Ecto neural progenitor cell (in vitro differentiated cells): Measurements from ENCODE around the gene KCNH1.

ENCODE experiments used
- DNase-seq: peaks from one replicate; pipeline ENCODE4 v3.0.0-alpha.2; 2018; ENCODE audit warnings: low spot score

Gene KCNH1

DNA sequence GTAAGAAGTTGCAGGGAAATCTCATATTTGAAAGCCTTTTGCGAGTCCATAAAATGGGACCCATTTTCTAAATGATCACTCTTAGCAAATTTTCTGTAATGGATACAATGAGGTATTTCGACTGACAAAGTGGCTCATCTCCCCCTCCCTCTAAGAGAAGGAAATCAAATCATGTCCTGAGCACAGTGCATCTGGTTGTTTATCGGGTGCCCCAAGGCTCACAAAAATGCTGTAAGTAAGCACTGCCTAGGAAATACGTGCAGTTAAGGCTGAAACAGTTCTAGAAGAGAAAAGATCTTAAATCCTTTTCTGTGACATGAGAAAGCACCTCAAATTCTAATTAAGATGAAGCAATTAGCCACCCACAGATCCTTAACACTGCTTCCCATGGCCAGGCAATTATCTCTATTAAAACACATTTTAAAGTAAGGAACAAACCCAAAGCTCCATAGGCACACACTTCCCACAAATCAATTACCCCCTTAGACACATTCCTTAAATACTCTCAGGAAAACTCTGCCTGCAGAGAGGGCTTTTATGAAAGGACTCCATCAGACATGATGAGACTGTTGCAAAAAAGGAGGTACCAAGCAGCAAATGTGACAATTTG is 216.3 kb downstream of the KCNH1 start:
- DNase-seq, result no peak

DNA sequence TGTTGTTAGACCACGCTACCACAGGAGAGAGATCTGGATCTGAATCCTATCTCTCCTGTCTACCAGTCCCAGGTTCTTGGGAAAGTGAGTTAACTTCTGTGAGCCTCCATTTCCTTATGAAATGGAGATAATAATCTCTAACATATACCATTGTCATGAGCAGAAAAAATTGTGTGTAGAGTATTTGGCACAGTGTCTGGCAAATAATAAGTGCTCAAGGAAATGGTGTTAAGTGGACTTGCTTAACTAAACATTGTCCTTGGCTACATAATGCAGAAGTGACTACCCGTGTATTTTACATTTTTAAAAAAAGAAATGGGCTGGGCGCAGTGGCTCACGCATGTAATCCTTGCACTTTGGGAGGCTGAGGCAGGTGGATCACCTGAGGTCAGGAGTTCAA is 217.4 kb downstream of the KCNH1 start:
- DNase-seq, result no peak

DNA sequence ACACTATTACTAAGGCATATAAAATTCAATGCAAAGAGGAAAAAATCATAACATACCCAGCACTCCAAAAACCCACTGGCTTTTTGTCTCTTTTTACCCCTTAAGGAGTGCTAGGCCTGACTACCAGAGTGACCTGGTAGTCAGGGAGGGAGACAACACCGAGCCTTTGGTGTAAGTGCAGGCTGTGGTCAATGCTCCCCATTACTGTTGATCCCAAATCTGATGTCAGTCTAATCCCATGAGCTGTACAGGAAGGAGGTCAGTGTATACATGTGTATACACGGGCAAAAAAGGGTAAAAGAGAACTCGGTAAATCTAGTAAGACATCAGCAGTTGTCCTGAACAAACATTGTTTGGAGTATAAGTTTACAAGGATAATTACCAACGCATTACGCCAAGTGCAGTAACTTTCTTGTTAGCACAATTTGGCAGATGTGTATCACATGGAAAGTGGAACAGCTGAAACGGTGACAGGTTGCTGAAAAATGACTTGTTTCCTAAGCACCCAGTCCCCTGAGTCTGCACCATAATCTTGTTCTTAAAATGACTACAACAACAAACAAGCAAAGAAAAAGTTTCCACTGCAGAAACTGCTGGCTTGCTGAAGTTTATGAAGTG is 217.9 kb downstream of the KCNH1 start:
- no peak for DNase-seq

DNA sequence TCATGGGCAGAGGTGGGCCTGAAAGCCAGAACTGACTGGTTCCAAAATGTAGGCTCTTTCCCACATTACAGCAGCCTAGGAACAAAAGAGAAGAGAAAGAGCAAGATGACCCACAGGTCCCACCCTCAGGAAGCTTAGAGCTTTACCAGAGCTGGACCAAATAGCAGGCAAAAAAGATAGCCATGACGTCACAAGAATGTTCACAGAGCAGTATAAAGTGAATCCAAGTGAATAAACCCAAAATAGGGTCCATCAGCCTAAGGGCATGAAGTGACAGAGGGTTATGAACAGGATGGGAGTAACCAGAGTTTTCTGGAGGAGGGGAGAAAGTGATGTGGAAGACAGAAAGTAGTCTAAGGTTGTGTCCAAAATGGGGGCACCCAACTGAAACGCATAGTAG is 221.2 kb downstream of the KCNH1 start:
- no peak for DNase-seq

DNA sequence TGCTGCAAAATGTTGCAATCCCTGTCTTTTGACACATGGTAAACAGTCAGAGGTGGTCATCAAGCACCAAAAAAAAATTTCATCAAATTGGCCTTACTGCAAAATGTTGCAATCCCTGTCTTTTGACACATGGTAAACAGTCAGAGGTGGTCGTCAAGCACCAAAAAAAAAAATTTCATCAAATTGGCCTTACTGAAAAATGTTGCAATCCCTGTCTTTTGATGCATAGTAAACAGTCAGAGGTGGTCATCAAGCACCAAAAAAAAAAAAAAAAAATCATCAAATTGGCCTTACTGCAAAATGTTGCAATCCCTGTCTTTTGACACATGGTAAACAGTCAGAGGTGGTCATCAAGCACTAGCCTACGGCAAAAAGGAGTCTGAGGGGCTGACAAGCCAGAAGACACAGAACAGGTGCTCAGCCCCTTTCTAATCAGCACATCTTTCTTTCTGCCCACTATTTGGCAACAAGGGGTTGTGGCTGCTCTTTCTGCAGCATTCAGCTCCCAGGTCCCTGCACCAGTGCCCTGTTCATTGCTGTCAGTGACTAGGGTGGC is 223.8 kb downstream of the KCNH1 start:
- DNase-seq, result no peak

DNA sequence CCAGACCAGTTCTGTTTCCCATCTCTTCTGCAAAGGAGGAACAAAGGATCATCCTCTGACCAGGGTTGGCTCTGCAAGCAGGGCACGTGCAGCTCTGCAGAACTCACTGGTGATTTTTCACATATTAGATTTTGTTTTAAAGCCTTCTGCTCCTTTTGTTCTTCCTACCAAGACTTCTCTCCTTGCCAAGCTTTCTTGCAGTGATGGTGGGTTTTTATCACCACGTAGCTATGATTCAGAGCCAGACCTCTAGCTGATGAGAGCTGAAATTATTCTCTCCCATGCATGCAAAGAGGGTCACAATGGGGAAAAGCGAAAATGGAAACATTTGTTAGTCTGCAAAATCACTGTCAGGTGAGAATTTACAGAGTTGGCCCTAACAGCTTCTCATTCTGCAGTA is 225.2 kb downstream of the KCNH1 start:
- DNase-seq, result no peak

DNA sequence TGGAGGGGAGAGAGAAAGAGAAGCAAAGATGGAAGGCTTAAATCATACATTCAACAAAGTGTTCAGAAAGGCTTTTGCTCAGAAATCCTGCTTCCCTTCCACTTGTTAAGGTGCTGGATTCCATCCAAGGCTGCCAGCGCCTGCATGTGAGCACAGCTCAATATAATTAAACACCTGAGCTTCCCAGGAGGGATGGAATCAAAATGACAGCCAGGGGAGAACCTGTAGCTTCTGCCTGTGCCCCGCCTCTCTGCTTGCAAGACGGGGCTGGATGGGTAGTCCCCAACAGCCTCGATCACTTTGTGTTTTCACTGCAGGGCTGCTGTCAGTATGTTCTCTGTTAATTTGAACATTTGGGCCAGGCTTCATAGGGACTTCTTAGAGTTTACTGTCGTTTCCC is 225.7 kb downstream of the KCNH1 start:
- no peak for DNase-seq

DNA sequence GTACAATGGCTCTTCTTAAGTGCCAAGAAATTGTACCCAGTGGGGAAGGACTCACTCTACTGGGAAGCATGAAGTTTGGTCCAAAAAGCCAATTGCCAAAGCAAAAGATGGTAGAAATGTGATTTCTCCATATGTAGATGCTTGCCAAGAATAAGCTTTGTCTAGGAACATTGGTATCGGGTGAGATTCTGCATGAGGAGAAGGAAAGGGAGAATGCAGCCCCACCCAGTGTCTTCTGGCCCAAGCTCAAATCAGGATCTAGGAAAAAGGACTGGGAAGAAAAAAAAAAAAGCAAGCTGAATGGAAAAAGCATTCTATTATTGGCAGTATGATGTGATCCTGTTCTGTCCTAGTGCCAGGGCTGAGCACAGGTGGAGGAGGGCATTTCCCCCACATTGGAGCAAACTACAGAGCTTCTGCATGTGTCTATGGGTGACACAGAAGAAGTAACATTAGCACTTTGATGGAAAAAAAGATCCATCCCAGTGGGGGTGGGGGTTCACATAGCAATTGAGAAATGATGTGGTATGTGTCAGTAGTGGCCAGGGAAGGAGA is 226.6 kb downstream of the KCNH1 start:
- DNase-seq, result no peak

DNA sequence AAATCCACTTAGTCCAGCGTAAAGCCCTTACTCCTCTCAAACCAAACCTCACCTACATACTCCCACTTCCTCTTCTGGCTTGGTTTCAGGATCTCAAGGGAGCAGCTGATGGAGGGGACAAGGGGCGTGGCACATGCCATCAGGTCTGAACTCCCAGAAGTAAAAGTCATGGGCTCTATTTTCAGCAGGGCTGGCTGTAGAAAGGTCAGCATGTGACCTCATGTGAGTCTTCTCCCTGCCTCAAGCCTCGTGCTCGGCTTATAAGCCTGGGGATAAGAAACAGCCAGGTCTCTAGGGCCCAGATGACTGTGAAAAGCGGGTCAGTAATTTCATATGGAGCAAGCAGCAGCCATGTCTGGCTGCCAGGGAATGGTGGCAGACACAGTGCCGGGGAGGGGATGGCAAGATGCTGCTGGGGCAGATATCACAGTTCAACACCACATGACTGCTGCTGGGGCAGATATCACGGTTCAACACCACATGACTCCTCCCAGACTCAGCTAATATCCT is 227.9 kb downstream of the KCNH1 start:
- DNase-seq, result no peak

DNA sequence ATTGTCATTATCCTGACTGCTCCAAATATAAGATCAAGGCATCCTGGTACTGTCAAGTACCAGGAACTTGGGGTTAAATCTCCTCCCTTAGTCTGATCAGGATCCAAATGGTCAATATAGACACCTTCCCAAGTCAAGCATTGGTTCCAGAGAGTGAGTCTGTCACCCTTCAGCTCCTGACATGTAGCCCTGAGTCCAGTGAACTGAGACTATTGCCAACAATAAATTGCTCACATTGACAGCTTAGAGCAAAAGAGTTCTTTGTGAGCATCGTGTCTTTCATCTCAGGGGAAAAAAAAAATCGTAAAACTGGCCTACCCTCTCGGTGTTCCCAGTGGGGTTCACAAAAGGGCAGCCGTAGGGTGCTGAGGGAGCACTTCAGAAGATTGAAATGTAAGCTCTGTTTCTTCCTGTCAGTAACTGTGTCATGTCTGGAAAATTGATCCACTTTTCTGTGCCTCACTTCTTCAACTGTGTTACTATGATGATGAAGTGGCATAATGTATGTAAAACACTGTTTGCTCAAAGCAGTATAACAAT is 228.5 kb downstream of the KCNH1 start:
- no peak for DNase-seq

DNA sequence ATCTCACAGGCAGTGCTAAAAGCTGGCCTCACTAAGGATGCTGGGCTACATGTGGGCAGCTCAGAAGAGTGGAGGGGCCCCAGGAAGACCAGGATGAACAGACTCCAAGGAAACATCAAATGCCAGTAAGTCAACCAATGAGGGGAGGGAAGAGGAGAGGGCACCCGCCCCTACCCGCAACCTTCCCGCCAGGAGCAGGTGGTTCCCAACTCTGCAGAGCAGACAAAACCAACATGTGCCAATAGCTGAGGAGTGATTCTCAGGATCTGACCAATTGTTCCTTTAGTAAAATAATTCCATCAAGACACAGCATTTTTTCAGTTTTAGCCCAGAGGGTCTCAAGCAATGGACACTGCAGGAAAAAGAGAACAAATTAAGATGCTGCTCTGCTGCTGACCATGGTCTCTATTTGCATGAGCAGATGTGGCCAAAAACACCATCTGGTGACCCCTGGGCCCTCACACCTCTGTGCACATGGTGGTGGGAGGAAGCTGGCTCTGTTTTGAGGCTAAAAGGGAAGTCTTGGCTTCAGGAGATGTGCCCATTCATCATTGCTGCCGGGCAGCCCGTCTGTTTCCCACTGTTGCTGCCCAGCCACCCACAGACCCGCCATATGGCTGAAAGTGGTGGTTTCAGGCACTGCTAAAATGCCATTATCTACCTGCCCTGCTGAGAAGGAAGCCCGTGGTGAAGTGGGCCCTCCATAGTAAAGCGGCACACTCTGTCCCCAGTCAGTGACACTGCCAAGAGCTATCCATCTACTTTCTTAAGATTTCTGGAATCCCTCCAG is 231.8 kb downstream of the KCNH1 start:
- no peak for DNase-seq

DNA sequence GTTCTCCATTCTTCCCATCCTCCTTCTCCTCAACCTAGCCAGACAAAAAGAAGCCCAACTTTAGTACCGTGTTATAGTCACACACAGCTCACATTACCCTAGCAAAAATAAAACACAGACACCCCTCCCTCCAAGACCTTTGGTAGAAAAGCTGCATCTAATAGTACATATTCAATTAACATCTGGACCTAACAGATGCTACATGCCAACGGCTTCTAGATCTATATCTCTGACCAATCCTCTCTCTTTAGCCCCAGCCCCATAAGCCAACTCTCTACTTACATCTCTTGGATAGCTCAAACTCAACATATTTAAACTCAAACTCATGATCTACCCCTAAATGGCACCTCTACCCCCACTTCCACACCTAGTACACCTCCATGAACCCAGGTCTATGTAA is 233.1 kb downstream of the KCNH1 start:
- DNase-seq, result no peak

DNA sequence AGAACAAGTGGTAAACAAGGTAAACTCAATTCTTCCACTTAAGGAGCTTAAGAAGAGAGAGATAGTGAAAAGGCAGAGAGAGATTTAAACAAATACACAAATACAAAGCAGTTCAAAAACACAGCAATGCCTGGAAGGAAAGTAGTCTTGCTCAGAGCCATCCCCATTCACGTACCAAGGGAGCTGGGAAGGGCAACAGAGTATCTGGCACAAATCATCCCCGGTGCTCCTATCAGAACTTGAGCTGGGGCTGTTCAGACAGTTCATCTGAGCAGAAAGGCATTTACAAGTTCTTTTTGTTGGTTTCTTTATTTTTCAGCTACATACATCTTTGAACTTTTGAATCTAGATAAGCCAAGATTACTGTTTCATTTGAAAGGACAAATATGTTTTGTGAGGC is 233.9 kb downstream of the KCNH1 start:
- no peak for DNase-seq

DNA sequence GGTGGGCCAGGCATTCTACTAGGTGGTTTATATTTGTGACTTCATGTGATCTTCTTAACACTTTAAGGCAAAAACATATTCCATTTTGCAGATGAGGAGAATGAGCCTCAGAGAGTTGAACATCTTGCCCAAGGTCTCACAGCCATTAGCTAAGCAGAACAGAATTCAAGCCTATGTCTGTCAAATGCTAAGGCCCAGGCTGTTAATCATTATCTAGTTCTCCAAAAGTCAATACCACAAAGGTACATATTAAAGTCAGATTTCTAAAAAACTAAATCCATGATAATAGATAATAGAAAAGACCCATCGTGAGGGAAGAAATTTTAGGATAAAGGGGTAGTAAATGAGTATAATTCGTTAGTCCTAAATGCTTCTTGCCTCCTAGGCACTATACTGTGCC is 234.3 kb downstream of the KCNH1 start:
- DNase-seq, result no peak

DNA sequence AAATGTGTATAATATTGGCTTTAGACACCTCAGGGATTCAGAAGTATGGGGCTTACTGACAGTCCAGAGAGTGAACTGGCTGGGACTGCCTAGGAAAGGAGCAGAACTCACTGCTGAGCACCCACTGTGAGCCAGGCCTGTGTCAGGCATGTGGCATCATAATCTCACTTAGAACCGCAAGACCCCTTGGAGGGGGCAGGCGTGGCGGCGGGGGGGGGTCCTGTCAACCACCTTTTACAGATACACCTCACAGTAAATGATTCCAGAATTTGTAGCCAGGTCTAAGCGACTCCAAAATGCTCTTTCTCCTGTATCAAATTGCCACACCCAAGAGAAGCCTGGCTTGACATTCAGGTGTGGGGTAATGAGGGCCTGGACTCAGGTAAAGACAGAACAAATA is 235.5 kb downstream of the KCNH1 start:
- no peak for DNase-seq

DNA sequence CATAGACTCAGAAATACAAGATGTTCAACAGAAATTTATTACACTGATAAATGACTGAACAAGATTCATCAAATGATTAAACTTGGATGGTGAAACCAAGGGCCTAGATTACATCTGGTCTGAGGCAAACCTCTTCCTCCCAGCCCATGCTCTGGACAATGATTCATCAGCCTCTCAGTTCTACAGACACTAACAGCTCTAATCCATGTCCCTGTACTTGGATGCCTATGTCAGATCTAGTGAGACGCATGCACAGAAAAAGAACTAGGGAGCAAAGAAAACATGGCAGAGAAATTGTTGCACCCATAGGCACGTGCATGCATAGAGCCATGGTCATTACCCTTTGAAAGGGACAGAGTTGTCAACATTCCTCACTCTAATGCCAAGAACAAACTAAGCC is 250.1 kb downstream of the KCNH1 start:
- DNase-seq, result no peak

DNA sequence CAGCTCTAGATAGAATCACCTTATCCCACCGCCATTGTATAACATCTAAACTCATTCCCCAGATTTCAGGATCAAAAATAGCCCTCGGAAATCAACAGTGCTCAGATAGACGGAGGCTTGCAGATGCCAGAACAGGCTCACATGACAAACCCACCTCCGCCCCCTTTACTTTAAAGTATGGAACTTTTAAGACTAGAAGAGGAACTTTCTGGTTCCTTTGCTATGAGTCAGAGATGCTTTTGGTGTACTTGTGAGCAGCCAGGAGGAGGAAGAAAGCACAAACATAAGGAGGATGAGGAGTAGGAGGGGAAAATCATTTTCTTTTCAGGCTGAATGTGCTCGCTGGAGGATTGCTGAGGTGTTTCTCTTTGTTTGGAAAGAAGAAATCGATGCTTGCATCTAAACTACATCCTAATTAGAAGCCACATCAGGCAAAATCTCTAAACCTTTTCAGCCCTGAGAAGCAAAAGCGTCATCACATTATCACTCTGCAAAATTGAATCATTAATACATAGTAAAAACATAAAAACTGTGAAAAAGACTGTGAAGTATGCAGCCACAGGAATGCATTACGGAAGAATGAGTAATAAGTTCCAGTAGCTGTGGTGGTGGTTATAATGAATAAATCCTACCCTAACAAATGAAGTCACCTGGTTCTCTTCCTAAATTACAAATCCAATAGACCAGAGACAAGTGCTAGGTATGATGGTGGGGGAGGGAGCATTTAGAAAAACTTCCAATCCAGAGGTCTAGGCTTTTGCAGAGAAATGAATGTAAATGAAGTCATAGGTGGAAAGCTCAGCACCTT is 251.3 kb downstream of the KCNH1 start:
- no peak for DNase-seq

DNA sequence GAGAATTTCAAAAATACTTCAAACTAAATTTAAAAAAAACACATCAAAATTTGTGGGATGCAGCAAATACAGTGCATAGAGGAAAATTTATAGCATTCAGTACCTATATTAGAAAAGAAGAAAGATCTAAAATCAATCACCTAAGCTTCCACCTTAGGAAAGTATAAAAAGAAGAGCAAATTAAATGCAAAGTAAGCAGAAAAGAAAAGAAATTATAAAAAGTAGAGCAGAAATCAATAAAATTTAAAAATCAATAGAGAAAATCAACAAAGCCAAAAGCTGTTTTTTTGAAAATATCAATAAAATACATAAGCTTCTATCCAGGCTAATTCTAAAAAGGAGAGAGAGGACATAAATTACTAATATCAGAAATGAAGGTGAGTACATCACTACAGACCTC is 255.4 kb downstream of the KCNH1 start:
- no peak for DNase-seq

DNA sequence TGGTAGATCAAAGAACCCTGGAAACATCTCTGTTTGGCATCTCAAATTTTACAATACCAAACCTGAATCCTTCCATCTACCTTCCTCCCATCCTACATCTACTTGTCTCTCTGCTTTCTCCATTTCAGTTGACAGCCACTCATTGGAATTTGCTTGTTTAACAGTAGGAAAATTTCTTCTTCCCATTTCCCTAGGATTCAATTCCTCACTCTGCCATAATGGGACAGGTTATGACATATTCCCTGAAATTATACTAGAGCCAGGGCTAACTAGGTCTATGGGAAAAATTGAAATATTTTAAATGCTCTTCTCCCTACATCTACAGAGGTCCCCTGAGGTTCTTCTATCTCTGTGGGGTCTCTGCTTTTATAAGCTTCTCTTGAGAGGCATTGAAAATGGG is 257.7 kb downstream of the KCNH1 start:
- no peak for DNase-seq

DNA sequence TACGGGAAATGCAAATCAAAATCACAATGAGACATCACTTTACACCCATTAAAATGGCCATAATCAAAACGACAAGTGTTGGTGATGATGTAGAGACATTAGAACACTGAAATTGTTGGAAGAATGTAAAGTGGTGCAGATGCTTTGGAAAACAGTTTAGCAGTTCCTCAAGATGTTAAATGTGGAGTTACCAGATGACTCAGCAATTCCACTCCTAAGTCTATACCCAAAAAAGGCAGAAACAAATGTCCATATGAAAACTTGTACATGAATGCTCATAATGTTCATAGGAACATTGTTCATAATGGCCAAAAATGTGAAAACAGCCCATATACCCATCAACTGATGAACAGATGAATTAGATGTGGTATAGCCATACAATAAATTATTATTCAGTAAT is 267.4 kb downstream of the KCNH1 start:
- no peak for DNase-seq

DNA sequence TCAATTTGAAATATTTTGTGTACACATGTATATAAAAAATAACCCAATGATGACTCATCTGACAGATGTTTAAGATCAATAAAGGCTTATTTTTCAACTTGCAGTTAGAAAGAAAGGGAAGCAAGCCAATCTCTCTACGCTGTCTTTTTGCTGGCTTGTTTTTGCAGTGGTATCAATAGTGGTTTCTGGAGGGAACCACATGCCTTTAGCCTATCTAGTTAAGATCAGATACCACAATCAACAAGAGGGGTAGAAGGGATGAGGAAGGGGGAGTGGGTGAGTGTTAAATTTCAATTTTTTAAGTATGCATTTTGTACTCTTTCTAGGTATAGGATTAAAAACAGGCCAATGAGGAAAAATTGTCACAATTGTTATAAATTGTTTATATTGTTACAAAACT is 276.2 kb downstream of the KCNH1 start:
- DNase-seq, result no peak
